Mesenchymal stem cell (in vitro differentiated cells and primary cell): ENCODE results near the gene TMEM207.
A peak's percentile ranks its signal among the peaks of the same experiment; 100 is the strongest.

Experiments used
- DNase-seq: peaks from one replicate; pipeline ENCODE4 v3.0.0-alpha.2; 2013
- H2AFZ ChIP-seq: one replicate; pipeline ENCODE4 v1.6.1; 2013; ENCODE audit warnings: low read depth, mild to moderate bottlenecking, control low read depth, inconsistent platforms, low read length, moderate library complexity
- H2AK5ac ChIP-seq: 2 replicates; pipeline ENCODE4 v1.6.1; 2013; ENCODE audit warnings: low read length, moderate library complexity, mild to moderate bottlenecking, inconsistent platforms; ENCODE audit not compliant: severe bottlenecking
- H2BK120ac ChIP-seq: one replicate; pipeline ENCODE4 v1.6.1; 2013; ENCODE audit warnings: low read depth, mild to moderate bottlenecking, inconsistent platforms, low read length, moderate library complexity
- H2BK12ac ChIP-seq, 2 experiments: one replicate each; pipeline ENCODE4 v1.6.1; 2013; ENCODE audit warnings: inconsistent platforms in 2 of 2, low read length in 2 of 2, mild to moderate bottlenecking in 2 of 2, moderate library complexity in 2 of 2, control low read depth in 1 of 2
- H2BK15ac ChIP-seq: one replicate; pipeline ENCODE4 v1.6.1; 2013; ENCODE audit warnings: mild to moderate bottlenecking, low read depth, inconsistent platforms; ENCODE audit not compliant: poor library complexity, severe bottlenecking
- H2BK5ac ChIP-seq: 2 replicates; pipeline ENCODE4 v1.6.1; 2013; ENCODE audit warnings: low read depth, mild to moderate bottlenecking, low read length, control low read depth, inconsistent platforms; ENCODE audit not compliant: poor library complexity, severe bottlenecking
- H3K14ac ChIP-seq, 2 experiments: one replicate each; pipeline ENCODE4 v1.6.1; 2013; ENCODE audit warnings: inconsistent platforms in 2 of 2, low read length in 2 of 2, control low read depth in 1 of 2, mild to moderate bottlenecking in 1 of 2, moderate library complexity in 1 of 2
- H3K18ac ChIP-seq, 2 experiments: one replicate each; pipeline ENCODE4 v1.6.1; 2013; ENCODE audit warnings: inconsistent platforms in 2 of 2, low read length in 2 of 2, control low read depth in 1 of 2, low read depth in 1 of 2, mild to moderate bottlenecking in 1 of 2
- H3K23ac ChIP-seq, 2 experiments: one replicate each; pipeline ENCODE4 v1.6.1; 2013; ENCODE audit warnings: inconsistent platforms in 2 of 2, low read length in 2 of 2, mild to moderate bottlenecking in 2 of 2, moderate library complexity in 2 of 2, control low read depth in 1 of 2
- H3K27ac ChIP-seq: 2 replicates; pipeline ENCODE4 v1.5.1; 2013; ENCODE audit warnings: mild to moderate bottlenecking, moderate library complexity, low read length, control low read depth, inconsistent platforms; ENCODE audit not compliant: poor library complexity, severe bottlenecking
- H3K27me3 ChIP-seq, 2 experiments: 2 replicates each; pipeline versions ENCODE4 v1.6.1 to v1.7.0; 2013; ENCODE audit warnings: low read length in 2 of 2, mild to moderate bottlenecking in 2 of 2, moderate library complexity in 2 of 2, control low read depth in 1 of 2, inconsistent platforms in 1 of 2; ENCODE audit not compliant: control insufficient read depth in 1 of 2, insufficient read depth in 1 of 2
- H3K36me3 ChIP-seq, 2 experiments: 2 replicates each; pipeline versions ENCODE4 v1.6.1 to v1.7.0; 2013; ENCODE audit warnings: low read length in 2 of 2, control low read depth in 1 of 2, inconsistent platforms in 1 of 2, low read depth in 1 of 2, mild to moderate bottlenecking in 1 of 2; ENCODE audit not compliant: insufficient read depth in 2 of 2, control insufficient read depth in 1 of 2
- H3K4ac ChIP-seq, 2 experiments: one replicate each; pipeline ENCODE4 v1.6.1; 2013; ENCODE audit warnings: inconsistent platforms in 2 of 2, low read length in 2 of 2, mild to moderate bottlenecking in 2 of 2, moderate library complexity in 2 of 2, control low read depth in 1 of 2, low read depth in 1 of 2
- H3K4me1 ChIP-seq: 2 replicates; pipeline ENCODE4 v1.6.1; 2013; ENCODE audit warnings: low read depth, low read length, control low read depth; ENCODE audit not compliant: control insufficient read depth, insufficient read depth
- H3K4me2 ChIP-seq: 2 replicates; pipeline ENCODE4 v1.6.1; 2013; ENCODE audit warnings: low read length, mild to moderate bottlenecking, inconsistent platforms; ENCODE audit not compliant: poor library complexity, severe bottlenecking
- H3K4me3 ChIP-seq, 2 experiments: 2 replicates each; pipeline versions ENCODE4 v1.5.1 to v1.7.0; 2013; ENCODE audit warnings: low read length in 2 of 2, mild to moderate bottlenecking in 2 of 2, control low read depth in 1 of 2, low read depth in 1 of 2; ENCODE audit not compliant: insufficient read depth in 1 of 2
- H3K79me1 ChIP-seq: replicated peaks from 2 replicates; pipeline ENCODE4 v1.6.1; 2013; ENCODE audit warnings: mild to moderate bottlenecking, control low read depth, low read length, inconsistent platforms; ENCODE audit not compliant: poor library complexity, severe bottlenecking
- H3K9ac ChIP-seq: 2 replicates; pipeline ENCODE4 v1.7.0; 2013; ENCODE audit warnings: mild to moderate bottlenecking, low read length, moderate library complexity
- H3K9me3 ChIP-seq: 2 replicates; pipeline ENCODE4 v1.7.0; 2013; ENCODE audit warnings: mild to moderate bottlenecking, low read length; ENCODE audit not compliant: control insufficient read depth
- H4K8ac ChIP-seq: one replicate; pipeline ENCODE4 v1.6.1; 2013; ENCODE audit warnings: inconsistent platforms, mild to moderate bottlenecking, low read length, moderate library complexity
- H4K91ac ChIP-seq: one replicate; pipeline ENCODE4 v1.6.1; 2013; ENCODE audit warnings: mild to moderate bottlenecking, low read length, inconsistent platforms
- WGBS: methylation state at CpG from one replicate; pipeline ENCODE4 v1.1.7; 2013; ENCODE audit warnings: mixed read lengths; 5-methylcytosine and 5-hydroxymethylcytosine counted together

Gene TMEM207

GRCh38 chr3:190397889-190398288 lies 51.8 kb downstream of the TMEM207 start:
- Histone ChIP-seq H3K27me3 (no peaks in the 10 kb centered on the region), H3K18ac (no peak overlapping the region), H3K9me3 (no peaks in the 10 kb centered on the region), H3K79me1 (no peaks in the 10 kb centered on the region), H3K14ac (no peak overlapping the region), H3K4ac (no peak overlapping the region), H2BK5ac (no peak overlapping the region), H4K91ac (no peak overlapping the region), H2BK12ac (no peak overlapping the region), H4K8ac (no peak overlapping the region), H2AK5ac (no peak overlapping the region), H2BK15ac (no peak overlapping the region), H3K9ac (no peak overlapping the region), H2BK120ac (no peak overlapping the region), H3K23ac (no peak overlapping the region), H3K36me3 (no peaks in the 10 kb centered on the region), H3K4me1 (no peaks in the 10 kb centered on the region), H3K4me2 (no peak overlapping the region), H3K4me3 (no peak overlapping the region), H3K27ac (no peak overlapping the region), H2AFZ (no peak overlapping the region)
- WGBS, result 94% methylated on average over 3 of the region's 4 CpGs
- no peak for DNase-seq

GRCh38 chr3:190396001-190396400 lies 53.7 kb downstream of the TMEM207 start:
- H2BK15ac ChIP-seq, result no peak overlapping the region
- no peak overlapping the region for H3K9ac ChIP-seq
- no peak overlapping the region for H2BK12ac ChIP-seq
- H3K4me2 ChIP-seq, result no peak overlapping the region
- DNase-seq, result no peak
- no peak overlapping the region for H3K18ac ChIP-seq
- H2AK5ac ChIP-seq, result no peak overlapping the region
- no peaks in the 10 kb centered on the region for H3K79me1 ChIP-seq
- H2BK120ac ChIP-seq, result no peak overlapping the region
- H3K14ac ChIP-seq, result no peak overlapping the region
- H4K8ac ChIP-seq, result no peak overlapping the region
- no peak overlapping the region for H3K4ac ChIP-seq
- no peaks in the 10 kb centered on the region for H3K27me3 ChIP-seq
- H3K4me1 ChIP-seq, result no peaks in the 10 kb centered on the region
- no peak overlapping the region for H3K23ac ChIP-seq
- no peak overlapping the region for H2BK5ac ChIP-seq
- H3K9me3 ChIP-seq, result no peaks in the 10 kb centered on the region
- no peak overlapping the region for H4K91ac ChIP-seq
- no peak overlapping the region for H3K4me3 ChIP-seq
- H2AFZ ChIP-seq, result no peak overlapping the region
- no peak overlapping the region for H3K27ac ChIP-seq
- no peaks in the 10 kb centered on the region for H3K36me3 ChIP-seq

- H2BK15ac ChIP-seq, result no peak overlapping the region
- no peak overlapping the region for H3K18ac ChIP-seq
- no peaks in the 10 kb centered on the region for H3K36me3 ChIP-seq
- peaks cover 6% of the 10 kb centered on the region for H3K4me1 ChIP-seq
- no peak for DNase-seq
- no peak overlapping the region for H3K9ac ChIP-seq
- H2AFZ ChIP-seq, result no peak overlapping the region
- no peaks in the 10 kb centered on the region for H3K9me3 ChIP-seq
- H2BK5ac ChIP-seq, result no peak overlapping the region
- no peak overlapping the region for H2BK120ac ChIP-seq
- WGBS, result 77% methylated on average over 2 of the region's 3 CpGs
- H3K4ac ChIP-seq, result no peak overlapping the region
- H3K27ac ChIP-seq, result no peak overlapping the region
- no peak overlapping the region for H3K23ac ChIP-seq
- no peaks in the 10 kb centered on the region for H3K27me3 ChIP-seq
- H4K91ac ChIP-seq, result no peak overlapping the region
- H4K8ac ChIP-seq, result no peak overlapping the region
- no peak overlapping the region for H3K14ac ChIP-seq
- H3K79me1 ChIP-seq, result no peaks in the 10 kb centered on the region
- H3K4me2 ChIP-seq, result no peak overlapping the region
- no peak overlapping the region for H2AK5ac ChIP-seq
- H3K4me3 ChIP-seq, result no peak overlapping the region
- no peak overlapping the region for H2BK12ac ChIP-seq
Observed at GRCh38 chr3:190388703-190389102, 61.0 kb downstream of the TMEM207 start.

- Histone ChIP-seq H3K18ac (peak within 1 kb of the TSS; percentile 64 to 65), H3K4me2 (no peak within 1 kb of the TSS), H3K9me3 (no peaks in the 10 kb centered on the region), H3K14ac (no peak within 1 kb of the TSS), H4K8ac (no peak within 1 kb of the TSS), H4K91ac (peak within 1 kb of the TSS; percentile 6), H3K4me1 (peaks cover 6% of the 10 kb centered on the region), H3K27me3 (no peaks in the 10 kb centered on the region), H2BK15ac (no peak within 1 kb of the TSS), H3K27ac (peak within 1 kb of the TSS; percentile 80), H3K23ac (no peak within 1 kb of the TSS), H2BK12ac (peak within 1 kb of the TSS; percentile 83 to 91), H3K79me1 (peaks cover 4% of the 10 kb centered on the region), H3K4me3 (no peak within 1 kb of the TSS), H2BK120ac (no peak within 1 kb of the TSS), H2BK5ac (peak within 1 kb of the TSS; percentile 69), H3K36me3 (no peaks in the 10 kb centered on the region), H3K9ac (peak within 1 kb of the TSS; percentile 70), H2AFZ (no peak within 1 kb of the TSS), H3K4ac (peak within 1 kb of the TSS; percentile 44 to 46), H2AK5ac (peak within 1 kb of the TSS; percentile 88)
- DNase-seq, result no peak
- 87% methylated on average over 12 of the region's 12 CpGs for WGBS
Observed at GRCh38 chr3:190387578-190388213, 62.0 kb downstream of the TMEM207 start, which contains the start of gene CLDN16. Gene CLDN16 (plus strand): TSS chr3:190388163. CDS start chr3:190388330, 167 bp downstream.
